ENCODE measurements around the gene RABEP2.
A peak's percentile ranks its signal among the peaks of the same experiment; 100 is the strongest.
"Not testable (repeated sequence)": the region's sequence is repeated elsewhere in the genome, so short reads cannot be mapped to it uniquely, and the experiment has no call there.

RABEP2 gene

DNA sequence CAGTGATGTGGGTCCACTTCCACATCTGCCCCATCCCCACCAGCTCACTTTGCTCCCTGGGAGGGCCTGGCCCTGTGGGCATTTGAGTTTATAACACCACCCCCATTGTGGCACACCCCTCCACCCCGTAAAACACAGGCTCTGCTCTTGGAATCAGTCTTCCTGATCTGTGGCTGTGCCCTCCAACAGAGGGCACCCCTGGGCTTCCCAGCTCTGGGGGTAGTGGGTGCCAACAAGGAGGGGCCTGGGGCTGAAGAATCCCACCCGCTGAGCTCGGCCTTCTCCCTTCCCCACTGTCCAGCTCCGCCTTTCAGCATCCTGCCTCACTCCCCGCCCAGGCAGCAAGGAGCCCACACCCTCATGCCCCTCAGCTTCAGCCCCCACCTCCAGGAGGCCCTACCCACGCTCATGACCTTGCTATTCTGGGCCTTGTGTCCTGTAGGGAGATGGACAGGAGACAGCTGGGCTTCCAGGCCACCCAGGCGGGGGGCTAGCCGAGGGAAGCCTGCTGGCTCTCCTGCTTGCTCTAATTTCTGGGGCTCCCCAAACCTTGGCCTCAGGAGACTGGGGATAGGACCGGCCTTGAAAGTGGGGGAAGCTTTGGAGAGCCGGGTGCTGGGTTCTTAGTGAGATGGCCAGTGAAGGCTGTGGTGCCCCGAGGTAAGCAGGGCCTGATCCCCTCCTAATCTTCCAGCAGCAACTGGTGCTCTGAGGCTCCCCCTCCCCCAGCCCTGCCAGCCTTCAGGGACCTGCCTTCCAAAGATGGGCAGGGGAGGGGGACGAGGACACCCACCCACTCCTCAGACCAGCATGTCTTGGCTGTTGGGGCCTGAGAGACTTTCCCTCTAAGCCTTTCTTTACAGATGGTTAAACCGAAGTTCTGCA is 49.7 kb downstream of the RABEP2 start:
- no peak overlapping the region for H3K9ac ChIP-seq (ENCODE audit: low read depth, low read length)
- peaks cover 7% of the 10 kb centered on the region for H3K36me3 ChIP-seq (ENCODE audit: insufficient read depth, low read length)
- no peaks in the 10 kb centered on the region for H3K9me3 ChIP-seq (ENCODE audit: control insufficient read depth, insufficient read depth, low read length)
- peaks cover 10% of the 10 kb centered on the region; the same call in 1 of the 2 replicates for H3K4me1 ChIP-seq (ENCODE audit: insufficient read depth, low read length)

DNA sequence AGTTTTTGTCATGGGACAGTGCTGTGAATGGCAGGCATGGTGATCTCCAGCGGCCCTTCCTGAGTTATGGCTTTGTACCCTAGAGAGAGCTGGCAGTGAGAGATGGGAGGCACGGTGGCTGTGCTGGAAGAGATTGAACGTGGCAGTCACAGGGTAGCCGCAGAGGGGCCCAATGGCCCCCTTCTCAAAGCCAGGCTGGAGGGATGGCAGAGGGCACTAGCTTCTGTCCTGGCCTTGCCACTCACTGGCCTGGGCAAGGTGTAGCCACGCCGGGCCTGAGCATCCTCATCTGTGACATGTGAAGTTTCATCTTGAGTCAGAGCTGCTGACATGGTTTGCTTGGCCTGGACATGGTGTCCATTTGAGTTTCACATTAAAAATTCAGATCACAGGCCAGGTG is 50.6 kb downstream of the RABEP2 start:
- H3K9ac ChIP-seq (ENCODE audit: low read depth, low read length) = no peak overlapping the region
- peaks cover 14% of the 10 kb centered on the region for H3K36me3 ChIP-seq (ENCODE audit: insufficient read depth, low read length)
- no peaks in the 10 kb centered on the region for H3K9me3 ChIP-seq (ENCODE audit: control insufficient read depth, insufficient read depth, low read length)
- peaks cover 10% of the 10 kb centered on the region; the same call in 1 of the 2 replicates for H3K4me1 ChIP-seq (ENCODE audit: insufficient read depth, low read length)

DNA sequence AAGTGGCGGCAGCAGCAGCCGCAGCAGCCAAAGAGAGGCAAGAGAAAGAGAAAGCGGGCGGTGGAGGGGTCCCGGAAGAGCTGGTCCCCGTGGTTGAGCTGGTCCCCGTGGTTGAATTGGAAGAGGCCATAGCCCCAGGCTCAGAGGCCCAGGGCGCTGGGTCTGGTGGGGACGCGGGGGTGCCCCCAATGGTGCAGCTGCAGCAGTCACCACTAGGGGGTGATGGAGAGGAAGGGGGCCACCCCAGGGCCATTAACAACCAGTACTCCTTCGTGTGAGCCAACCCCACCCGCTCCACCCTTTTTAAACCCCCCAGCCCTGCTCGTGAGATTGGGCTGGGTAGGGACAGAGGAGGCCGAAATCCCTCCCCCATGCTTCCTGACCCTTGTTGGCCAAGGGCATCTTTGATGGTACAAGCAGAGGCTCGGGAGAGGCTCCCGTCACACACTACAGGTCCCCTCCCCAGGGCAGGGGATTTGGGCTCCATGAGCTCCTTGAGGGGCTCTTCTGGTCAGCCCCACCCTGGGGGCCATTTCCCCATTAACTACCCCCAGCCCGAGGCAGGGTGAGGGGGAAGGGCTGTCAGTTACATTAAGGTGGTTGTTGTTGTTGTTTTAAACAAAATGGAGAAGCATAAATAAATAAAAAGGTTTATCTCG is 51.4 kb downstream of the RABEP2 start:
- Histone ChIP-seq H3K4me1 (ENCODE audit: insufficient read depth, low read length) (peaks cover 10% of the 10 kb centered on the region; the same call in 1 of the 2 replicates), H3K9ac (ENCODE audit: low read depth, low read length) (no peak overlapping the region), H3K36me3 (ENCODE audit: insufficient read depth, low read length) (peaks cover 18% of the 10 kb centered on the region), H3K9me3 (ENCODE audit: control insufficient read depth, insufficient read depth, low read length) (no peaks in the 10 kb centered on the region)

DNA sequence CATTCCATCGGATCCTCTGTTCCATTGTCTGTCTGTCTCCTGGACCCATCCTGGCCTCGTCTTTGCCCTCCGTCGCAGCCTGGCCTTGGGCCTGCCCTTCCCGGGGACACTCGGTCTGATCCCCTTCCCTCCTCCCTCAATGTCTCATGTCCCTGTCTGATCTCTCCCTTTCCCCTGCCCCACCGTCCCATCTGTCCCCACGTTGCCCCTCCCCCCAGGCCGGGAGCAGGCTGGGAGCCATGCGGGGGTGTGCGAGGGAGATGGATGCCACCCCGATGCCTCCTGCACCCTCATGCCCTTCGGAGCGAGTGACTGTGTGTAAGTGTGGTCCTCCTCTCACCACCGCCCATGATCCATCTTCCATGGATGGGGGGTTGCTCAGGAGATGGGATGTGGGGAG is 52.1 kb downstream of the RABEP2 start:
- Histone ChIP-seq H3K9ac (ENCODE audit: low read depth, low read length) (no peak overlapping the region), H3K9me3 (ENCODE audit: control insufficient read depth, insufficient read depth, low read length) (no peaks in the 10 kb centered on the region), H3K36me3 (ENCODE audit: insufficient read depth, low read length) (peaks cover 22% of the 10 kb centered on the region), H3K4me1 (ENCODE audit: insufficient read depth, low read length) (peaks cover 10% of the 10 kb centered on the region; the same call in 1 of the 2 replicates)

DNA sequence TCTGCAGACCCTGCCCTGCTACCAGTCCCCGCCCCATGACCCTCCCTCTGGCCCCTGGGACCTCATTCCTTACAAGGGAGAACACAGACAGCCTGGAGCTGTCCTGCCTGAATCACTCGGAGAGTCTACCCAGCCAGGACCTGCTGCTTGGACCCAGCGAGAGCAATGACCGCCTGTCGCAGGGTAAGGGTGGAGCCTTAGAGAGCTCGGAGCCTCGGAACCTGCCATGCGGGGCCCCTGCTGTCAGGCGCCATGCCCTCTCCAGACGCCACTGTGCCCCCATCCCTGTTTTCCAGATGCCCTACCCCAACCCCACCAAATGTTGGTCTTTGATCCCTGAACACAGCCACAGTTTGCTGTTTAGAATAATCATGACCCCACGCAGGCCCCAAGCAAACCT is 55.8 kb downstream of the RABEP2 start:
- H3K9ac ChIP-seq (ENCODE audit: low read depth, low read length) = no peak overlapping the region
- no peaks in the 10 kb centered on the region; the same call in 1 of the 2 replicates for H3K4me1 ChIP-seq (ENCODE audit: insufficient read depth, low read length)
- no peaks in the 10 kb centered on the region for H3K9me3 ChIP-seq (ENCODE audit: control insufficient read depth, insufficient read depth, low read length)
- H3K36me3 ChIP-seq (ENCODE audit: insufficient read depth, low read length) = peaks cover 28% of the 10 kb centered on the region

DNA sequence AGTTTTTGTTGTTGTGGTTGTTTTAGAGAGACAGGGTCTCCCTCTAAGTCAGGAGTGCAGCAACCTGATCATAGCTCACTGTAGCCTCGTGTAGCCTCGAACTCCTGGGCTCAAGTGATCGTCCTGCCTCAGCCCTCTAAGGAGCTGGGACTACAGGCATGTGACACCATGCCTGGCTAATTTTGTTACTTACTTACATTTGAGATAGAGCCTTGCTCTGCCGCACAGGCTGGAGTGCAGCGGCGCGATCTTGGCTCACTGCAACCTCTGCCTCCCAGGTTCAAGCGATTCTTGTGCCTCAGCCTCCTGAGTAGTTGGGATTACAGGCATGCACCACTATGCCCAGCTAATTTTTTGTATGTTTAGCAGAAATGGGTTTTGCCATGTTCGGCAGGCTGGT is 57.4 kb downstream of the RABEP2 start:
- not testable (repeated sequence) for H3K9me3 ChIP-seq (ENCODE audit: control insufficient read depth, insufficient read depth, low read length); H3K9ac ChIP-seq (ENCODE audit: low read depth, low read length); H3K4me1 ChIP-seq (ENCODE audit: insufficient read depth, low read length)
- H3K36me3 ChIP-seq (ENCODE audit: insufficient read depth, low read length) = peaks cover 26% of the 10 kb centered on the region

DNA sequence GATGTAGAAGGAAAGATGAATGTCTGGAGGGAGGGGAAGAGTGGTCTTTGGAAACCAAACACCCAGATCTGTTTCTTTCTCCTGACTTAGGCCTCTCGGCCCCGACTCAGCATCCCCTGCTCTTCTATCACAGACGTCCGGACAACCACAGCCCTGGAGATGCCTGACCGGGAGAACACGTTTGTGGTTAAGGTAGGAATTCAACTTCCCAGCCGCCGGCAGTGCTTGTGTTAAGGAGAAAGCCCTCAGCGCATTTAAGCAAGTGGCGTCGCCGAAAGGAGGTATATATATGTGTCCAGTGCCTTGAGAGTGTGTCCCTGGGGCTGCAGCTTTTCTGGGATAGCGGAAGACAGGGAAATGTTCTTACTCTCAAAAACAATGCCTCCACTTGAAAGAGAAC is 57.8 kb downstream of the RABEP2 start:
- no peaks in the 10 kb centered on the region for H3K9me3 ChIP-seq (ENCODE audit: control insufficient read depth, insufficient read depth, low read length)
- H3K4me1 ChIP-seq (ENCODE audit: insufficient read depth, low read length) = no peaks in the 10 kb centered on the region; the same call in 1 of the 2 replicates
- H3K36me3 ChIP-seq (ENCODE audit: insufficient read depth, low read length) = peaks cover 26% of the 10 kb centered on the region
- no peak overlapping the region for H3K9ac ChIP-seq (ENCODE audit: low read depth, low read length)

DNA sequence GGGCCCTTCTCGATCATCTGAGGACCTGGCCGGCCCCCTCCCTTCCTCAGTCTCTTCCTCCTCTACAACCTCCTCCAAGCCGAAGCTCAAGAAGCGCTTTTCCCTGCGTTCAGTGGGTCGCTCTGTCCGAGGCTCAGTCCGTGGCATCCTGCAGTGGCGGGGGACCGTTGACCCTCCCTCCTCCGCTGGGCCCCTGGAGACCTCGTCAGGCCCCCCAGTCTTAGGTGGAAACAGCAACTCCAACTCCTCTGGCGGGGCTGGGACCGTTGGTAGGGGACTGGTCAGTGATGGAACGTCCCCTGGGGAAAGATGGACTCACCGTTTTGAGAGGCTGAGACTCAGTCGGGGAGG is 58.6 kb downstream of the RABEP2 start:
- H3K9ac ChIP-seq (ENCODE audit: low read depth, low read length) = no peak overlapping the region

DNA sequence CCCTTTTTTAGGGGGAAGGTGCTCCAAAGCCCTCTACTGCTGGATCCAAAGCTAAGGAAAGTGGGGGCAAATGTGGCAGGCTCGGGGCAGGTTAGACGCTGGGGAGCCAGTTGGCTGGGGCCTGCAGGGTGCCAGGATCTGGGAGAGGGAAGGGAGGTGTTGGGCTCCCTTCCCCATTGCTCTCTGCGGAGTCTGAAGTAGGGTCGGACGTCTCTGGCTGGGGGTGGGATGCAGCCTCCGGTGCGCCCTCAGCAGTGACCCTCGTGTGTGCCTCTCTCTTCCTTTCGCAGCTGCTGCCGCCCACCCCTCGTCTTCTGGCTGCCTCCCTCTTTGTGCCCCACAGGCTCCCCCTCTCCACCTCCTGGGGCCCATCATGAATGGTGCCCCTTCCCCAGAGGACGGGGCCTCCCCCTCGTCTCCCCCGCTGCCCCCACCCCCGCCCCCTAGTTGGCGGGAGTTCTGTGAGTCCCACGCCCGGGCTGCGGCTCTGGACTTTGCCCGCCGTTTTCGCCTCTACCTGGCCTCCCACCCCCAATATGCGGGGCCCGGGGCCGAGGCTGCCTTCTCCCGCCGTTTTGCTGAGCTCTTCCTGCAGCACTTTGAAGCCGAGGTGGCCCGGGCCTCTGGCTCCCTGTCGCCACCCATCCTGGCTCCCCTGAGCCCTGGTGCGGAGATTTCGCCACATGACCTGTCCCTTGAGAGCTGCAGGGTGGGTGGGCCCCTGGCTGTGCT is 59.1 kb downstream of the RABEP2 start:
- peaks cover 22% of the 10 kb centered on the region; the same call in 1 of the 2 replicates for H3K36me3 ChIP-seq (ENCODE audit: insufficient read depth, low read length)
- no peaks in the 10 kb centered on the region for H3K9me3 ChIP-seq (ENCODE audit: control insufficient read depth, insufficient read depth, low read length)
- no peaks in the 10 kb centered on the region; the same call in 1 of the 2 replicates for H3K4me1 ChIP-seq (ENCODE audit: insufficient read depth, low read length)
- no peak overlapping the region for H3K9ac ChIP-seq (ENCODE audit: low read depth, low read length)

More for the DNA sequence above, 58.6 kb downstream of the RABEP2 start:
- Histone ChIP-seq H3K4me1 (ENCODE audit: insufficient read depth, low read length) (no peaks in the 10 kb centered on the region; the same call in 1 of the 2 replicates), H3K36me3 (ENCODE audit: insufficient read depth, low read length) (peaks cover 23% of the 10 kb centered on the region), H3K9me3 (ENCODE audit: control insufficient read depth, insufficient read depth, low read length) (no peaks in the 10 kb centered on the region)

DNA sequence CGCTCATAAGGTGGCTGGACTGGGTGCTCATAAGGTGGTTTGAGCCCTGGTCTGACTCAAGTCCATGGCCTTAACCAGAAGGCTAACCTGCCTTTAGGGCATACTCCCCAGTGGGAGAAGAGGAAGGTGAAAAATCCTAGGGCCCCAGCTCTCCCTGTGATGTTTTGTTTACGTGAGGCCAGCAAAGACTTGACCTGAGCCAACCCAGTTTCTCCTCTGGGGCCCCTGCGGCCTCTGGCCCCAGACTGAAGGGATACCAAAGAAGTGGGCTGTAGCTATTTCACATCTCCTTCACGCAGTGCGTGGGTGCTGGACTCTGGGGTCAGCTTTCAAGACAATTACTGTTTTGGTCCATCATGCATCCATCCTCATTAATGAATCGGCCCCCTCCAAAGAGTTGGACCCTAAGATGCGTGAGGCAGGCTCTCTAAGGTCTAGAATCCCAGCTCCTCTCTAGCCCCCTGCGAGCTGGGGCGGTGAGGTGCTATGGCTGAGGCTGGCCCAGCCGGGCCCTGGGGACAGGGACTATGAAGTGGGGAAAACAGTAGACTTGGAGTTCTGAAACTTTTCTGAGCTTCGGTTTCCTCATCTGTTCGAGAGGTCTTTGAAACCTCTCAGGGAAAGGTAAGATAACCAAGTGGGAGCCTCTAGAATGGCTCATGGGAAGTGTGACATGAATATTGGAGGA is 59.9 kb downstream of the RABEP2 start:
- H3K36me3 ChIP-seq (ENCODE audit: insufficient read depth, low read length) = peaks cover 19% of the 10 kb centered on the region; the same call in 1 of the 2 replicates
- no peaks in the 10 kb centered on the region; the same call in 1 of the 2 replicates for H3K4me1 ChIP-seq (ENCODE audit: insufficient read depth, low read length)
- peak overlapping the region; percentile 99; the same call in 1 of the 2 replicates for H3K9ac ChIP-seq (ENCODE audit: low read depth, low read length)
- H3K9me3 ChIP-seq (ENCODE audit: control insufficient read depth, insufficient read depth, low read length) = no peaks in the 10 kb centered on the region

DNA sequence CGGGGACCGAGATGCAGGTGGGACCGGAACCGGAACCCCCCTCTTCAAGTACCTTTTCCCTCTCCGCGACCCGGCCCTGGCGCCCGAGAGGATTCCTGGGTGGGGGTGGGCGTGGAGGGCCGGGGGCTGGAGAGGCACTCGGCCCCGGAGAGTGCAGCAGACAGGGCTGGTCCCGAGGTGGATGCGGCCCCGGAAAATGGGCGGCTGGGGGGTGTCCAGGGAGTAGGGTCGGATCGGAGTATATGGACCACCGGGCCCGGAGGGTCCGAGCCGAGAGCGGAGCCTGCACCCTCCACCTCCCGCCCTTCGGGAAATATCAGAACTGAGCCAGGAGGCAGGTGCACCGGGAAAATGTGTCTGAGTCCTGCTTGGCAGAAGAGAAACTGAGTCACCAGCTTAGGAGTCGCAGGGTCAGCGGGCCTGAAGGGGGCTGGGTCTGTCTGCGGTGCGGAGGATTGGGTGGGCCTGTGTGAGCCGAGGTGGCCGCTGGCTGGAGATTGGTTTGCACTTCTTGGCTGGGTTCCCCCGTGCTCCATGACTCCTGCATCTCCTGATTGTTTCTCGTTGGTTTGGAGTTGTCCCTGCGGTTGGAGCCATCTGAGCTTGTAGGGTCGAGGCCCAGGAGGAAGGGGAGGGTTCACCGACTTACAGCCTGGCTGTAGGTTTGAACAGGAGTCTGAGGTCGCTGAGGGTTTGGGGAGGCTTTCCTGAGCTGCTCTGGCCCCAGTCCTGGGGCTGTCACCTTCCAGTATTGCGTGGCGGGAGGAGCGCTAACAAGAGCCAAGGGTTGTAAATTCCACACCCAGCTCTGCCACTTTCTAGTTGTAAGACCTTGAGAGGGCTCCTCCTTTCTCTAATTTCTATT is 60.9 kb downstream of the RABEP2 start:
- Histone ChIP-seq H3K9me3 (ENCODE audit: control insufficient read depth, insufficient read depth, low read length) (no peaks in the 10 kb centered on the region), H3K4me1 (ENCODE audit: insufficient read depth, low read length) (no peaks in the 10 kb centered on the region; the same call in 1 of the 2 replicates), H3K9ac (ENCODE audit: low read depth, low read length) (peak overlapping the region; percentile 99), H3K36me3 (ENCODE audit: insufficient read depth, low read length) (peaks cover 14% of the 10 kb centered on the region; the same call in 1 of the 2 replicates)

DNA sequence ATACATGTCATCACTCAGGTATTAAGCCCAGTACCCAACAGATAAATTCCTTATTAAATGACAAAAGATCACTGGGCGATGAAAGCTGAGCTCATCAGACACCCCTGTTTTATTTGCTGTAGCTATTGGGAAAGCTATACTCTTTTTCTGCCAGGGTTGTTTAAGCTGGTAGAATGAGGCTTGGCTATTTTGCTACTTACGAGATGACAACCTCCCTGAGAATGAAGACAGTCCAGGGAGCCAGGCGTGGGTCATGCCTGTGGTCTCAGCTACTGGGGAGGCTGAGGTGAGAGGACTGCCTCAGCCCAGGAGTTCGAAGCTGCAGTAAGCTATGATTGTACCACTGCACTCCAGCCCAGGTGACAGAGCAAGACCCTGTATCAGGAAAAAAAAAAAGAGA is 65.7 kb downstream of the RABEP2 start:
- Histone ChIP-seq H3K4me1 (ENCODE audit: insufficient read depth, low read length) (peaks cover 7% of the 10 kb centered on the region; the same call in 1 of the 2 replicates), H3K36me3 (ENCODE audit: insufficient read depth, low read length) (no peaks in the 10 kb centered on the region), H3K9me3 (ENCODE audit: control insufficient read depth, insufficient read depth, low read length) (no peaks in the 10 kb centered on the region), H3K9ac (ENCODE audit: low read depth, low read length) (no peak overlapping the region)

DNA sequence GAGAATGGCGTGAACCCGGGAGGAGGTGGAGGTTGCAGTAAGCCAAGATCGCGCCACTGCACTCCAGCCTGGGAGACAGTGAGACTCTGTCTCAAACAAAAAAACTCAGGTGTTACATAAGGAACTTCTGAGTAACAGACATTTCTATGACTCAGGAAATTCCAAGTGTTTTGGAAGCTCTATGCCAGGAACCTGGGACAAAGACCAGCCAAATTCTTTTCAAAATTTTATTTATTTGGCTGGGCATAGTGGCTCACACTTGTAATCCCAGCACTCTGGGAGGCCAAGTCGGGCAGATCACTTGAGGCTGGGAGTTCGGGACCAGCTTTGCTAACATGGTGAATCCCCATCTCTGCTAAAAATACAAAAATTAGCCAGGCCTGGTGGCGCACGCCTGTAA is 66.6 kb downstream of the RABEP2 start:
- no peaks in the 10 kb centered on the region for H3K9me3 ChIP-seq (ENCODE audit: control insufficient read depth, insufficient read depth, low read length)

More for the DNA sequence above, 66.6 kb downstream of the RABEP2 start:
- peaks cover 7% of the 10 kb centered on the region; the same call in 1 of the 2 replicates for H3K4me1 ChIP-seq (ENCODE audit: insufficient read depth, low read length)
- no peaks in the 10 kb centered on the region for H3K36me3 ChIP-seq (ENCODE audit: insufficient read depth, low read length)
- H3K9ac ChIP-seq (ENCODE audit: low read depth, low read length) = no peak overlapping the region

Data from ES-I3 (cell line).